Ovary (tissue), 9 donors: ENCODE results near the gene ARMH3. TPM values are rescaled to one million over a fixed set of nuclear protein-coding genes. Genes with fewer than 3 reads are reported as not detected.

ENCODE experiments used
- DNase-seq, 5 donors: peaks; one replicate each; pipeline ENCODE4 v3.0.0-alpha.2; 2019 to 2020
- H3K27ac ChIP-seq, 2 donors: fragments of 200-600 bp; one replicate each; pipeline versions ENCODE4 v1.5.1 to v1.8.0; 2019 to 2022
- H3K27me3 ChIP-seq: fragments of 200-600 bp; one replicate; pipeline ENCODE4 v1.8.0; 2022
- H3K36me3 ChIP-seq: fragments of 200-600 bp; sonication (generic); one replicate; pipeline ENCODE4 v1.5.1; 2019
- H3K4me1 ChIP-seq: one replicate; pipeline ENCODE4 v1.8.1; 2013; ENCODE audit warnings: mild to moderate bottlenecking, moderate library complexity; ENCODE audit not compliant: insufficient read depth
- H3K4me3 ChIP-seq: fragments of 200-600 bp; sonication (generic); one replicate; pipeline ENCODE4 v1.5.1; 2017
- H3K9me3 ChIP-seq, 2 donors: fragments of 200-600 bp in 1 of 2; sonication (generic) in 1 of 2; one replicate each; pipeline versions ENCODE4 v1.5.1 to v1.8.1; 2013 to 2019; ENCODE audit warnings: mild to moderate bottlenecking in 1 of 2, moderate library complexity in 1 of 2
- EP300 ChIP-seq: sonication (generic); formaldehyde crosslinking; IDR thresholded peaks from one replicate; pipeline ENCODE4 v1.6.1; 2017; ENCODE audit warnings: antibody characterized with exemption
- POLR2A ChIP-seq: fragments of 450-650 bp; IDR thresholded peaks from one replicate; pipeline ENCODE4 v1.6.1; 2017; ENCODE audit warnings: antibody characterized with exemption, mild to moderate bottlenecking, moderate library complexity
- WGBS, 3 donors: extraction: QIAGEN DNeasy Blood & Tissue Kit in 1 of 3; methylation state at CpG; one replicate each; pipeline versions ENCODE4 v1.1.5 to v1.1.7; 2013 to 2017; 5-methylcytosine and 5-hydroxymethylcytosine counted together
- intact Hi-C, 4 donors: fragments of 100-400 bp; cut with DNase I; formaldehyde crosslinking; loops; one replicate each; pipeline versions ENCODE4 v1.11.0 to v1.15.1; 2022 to 2023
- polyA plus RNA-seq, 2 donors: library from polyadenylated mRNA; stranded (reverse); fragments of 200-250 nt in 1 of 2; fragments of 350-450 nt in 1 of 2; fragmentation: Illumina TruSeq in 1 of 2; extraction: RNeasy Lipid Tissue Mini Kit (QIAGEN cat#74804) in 1 of 2; gene quantifications; one replicate each; pipeline ENCODE4 v1.2.3, GENCODE V29; 2013 to 2014
- total RNA-seq, 7 donors: library from RNA; depleted of rRNA in 2 of 7; stranded (reverse); fragments of >200 nt in 2 of 7; fragmentation: NEBNext Ultra II Directional in 3 of 7; extraction: Animal tissue kit (Norgen Biotek cat#: 25700) in 3 of 7; gene quantifications; one replicate each; pipeline versions ENCODE4 v1.1.0 to v1.2.4, GENCODE V29; 2016 to 2023
- TF ChIP-seq, protein P1 (sequence below), 3 donors: fragments of 450-650 bp in 2 of 3; fragments of 200-600 bp in 1 of 3; IDR thresholded peaks; one replicate each; pipeline versions ENCODE4 v1.5.1 to v1.8.0; 2016 to 2022; ENCODE audit warnings: antibody characterized with exemption in 3 of 3, mild to moderate bottlenecking in 1 of 3
- donor health status: DM: no; HTN: no; CAD: no; lungs with moderate emphysema.
- donor health status: DM: no; HTN: no; CAD: no.
- donor health status: Bipolar disorder and iron deficiency.
- donor health status: DM: yes; HTN: yes; CAD: no.
- donor health status: DM: no; HTN: no; CAD: no.
- donor health status: DM: yes; HTN: yes; CAD: no.

ARMH3 gene
- total and polyA plus RNA-seq, 9 donors, result 9.1 to 24.2 (median 18.1) TPM

DNA sequence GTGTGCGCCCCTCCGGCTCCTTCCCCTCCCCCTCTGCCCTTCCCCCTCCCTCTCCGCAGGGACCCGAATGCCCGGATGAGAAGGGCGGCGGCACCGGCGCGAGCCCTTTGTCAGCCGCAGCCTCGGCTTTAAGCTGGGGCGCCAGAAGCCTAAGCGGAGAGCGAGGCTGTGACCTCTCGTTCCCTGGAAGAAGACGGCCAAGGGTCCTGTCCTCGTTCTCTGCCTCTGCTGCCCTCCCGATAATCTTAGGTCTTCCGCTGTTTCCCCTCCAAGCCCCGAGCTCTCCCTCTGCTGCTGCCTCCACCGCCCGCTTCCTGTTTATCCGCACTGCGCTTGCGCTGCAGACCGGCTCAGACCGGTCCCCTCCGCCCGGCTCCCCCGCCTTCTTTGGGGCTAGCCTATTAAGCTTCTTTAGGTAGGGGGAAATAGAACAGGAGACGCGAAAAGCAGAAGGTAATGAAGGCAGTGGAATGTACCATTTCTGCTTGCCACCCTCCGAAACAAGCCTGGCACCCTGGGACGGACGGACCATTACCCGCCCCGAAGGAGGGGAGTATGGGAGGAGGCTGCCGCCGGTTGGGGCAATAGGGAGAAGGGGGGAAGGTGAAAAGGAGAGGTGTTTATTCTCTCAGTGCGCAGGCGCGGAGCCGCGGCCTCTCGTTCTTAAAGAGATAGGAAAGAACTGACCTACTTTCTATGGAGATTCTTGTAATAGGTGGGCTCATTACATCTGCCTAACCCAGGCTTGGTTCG is 237.7 kb downstream of the ARMH3 start, which contains the start of gene OGA:
Gene OGA, minus strand, starts transcription at position 326 of the 753 bp plus-strand sequence. CDS start 422 bp downstream, outside the sequence.
- TF ChIP-seq, protein P1, sequence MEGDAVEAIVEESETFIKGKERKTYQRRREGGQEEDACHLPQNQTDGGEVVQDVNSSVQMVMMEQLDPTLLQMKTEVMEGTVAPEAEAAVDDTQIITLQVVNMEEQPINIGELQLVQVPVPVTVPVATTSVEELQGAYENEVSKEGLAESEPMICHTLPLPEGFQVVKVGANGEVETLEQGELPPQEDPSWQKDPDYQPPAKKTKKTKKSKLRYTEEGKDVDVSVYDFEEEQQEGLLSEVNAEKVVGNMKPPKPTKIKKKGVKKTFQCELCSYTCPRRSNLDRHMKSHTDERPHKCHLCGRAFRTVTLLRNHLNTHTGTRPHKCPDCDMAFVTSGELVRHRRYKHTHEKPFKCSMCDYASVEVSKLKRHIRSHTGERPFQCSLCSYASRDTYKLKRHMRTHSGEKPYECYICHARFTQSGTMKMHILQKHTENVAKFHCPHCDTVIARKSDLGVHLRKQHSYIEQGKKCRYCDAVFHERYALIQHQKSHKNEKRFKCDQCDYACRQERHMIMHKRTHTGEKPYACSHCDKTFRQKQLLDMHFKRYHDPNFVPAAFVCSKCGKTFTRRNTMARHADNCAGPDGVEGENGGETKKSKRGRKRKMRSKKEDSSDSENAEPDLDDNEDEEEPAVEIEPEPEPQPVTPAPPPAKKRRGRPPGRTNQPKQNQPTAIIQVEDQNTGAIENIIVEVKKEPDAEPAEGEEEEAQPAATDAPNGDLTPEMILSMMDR (IDR thresholded peaks at IDR 0.05), result no peak
- peak; percentile 99 for TF ChIP-seq POLR2A
- H3K36me3 ChIP-seq, result no peaks in the 10 kb centered on the region
- H3K27me3 ChIP-seq, result no peaks in the 10 kb centered on the region
- peak within 1 kb of the TSS; percentile 60 to 82 for H3K27ac ChIP-seq
- peak within 1 kb of the TSS; percentile 82 for H3K4me3 ChIP-seq
- 0 to 1% (median 0%) methylated on average over 45 to 47 of the region's 47 CpGs for WGBS, 3 donors
- intact Hi-C loops, result no loop called here
- DNase-seq, result peak; percentile 97 to 98 (median 98)
- peaks cover 7% of the 10 kb centered on the region for H3K4me1 ChIP-seq
- H3K9me3 ChIP-seq, result no peaks in the 10 kb centered on the region

DNA sequence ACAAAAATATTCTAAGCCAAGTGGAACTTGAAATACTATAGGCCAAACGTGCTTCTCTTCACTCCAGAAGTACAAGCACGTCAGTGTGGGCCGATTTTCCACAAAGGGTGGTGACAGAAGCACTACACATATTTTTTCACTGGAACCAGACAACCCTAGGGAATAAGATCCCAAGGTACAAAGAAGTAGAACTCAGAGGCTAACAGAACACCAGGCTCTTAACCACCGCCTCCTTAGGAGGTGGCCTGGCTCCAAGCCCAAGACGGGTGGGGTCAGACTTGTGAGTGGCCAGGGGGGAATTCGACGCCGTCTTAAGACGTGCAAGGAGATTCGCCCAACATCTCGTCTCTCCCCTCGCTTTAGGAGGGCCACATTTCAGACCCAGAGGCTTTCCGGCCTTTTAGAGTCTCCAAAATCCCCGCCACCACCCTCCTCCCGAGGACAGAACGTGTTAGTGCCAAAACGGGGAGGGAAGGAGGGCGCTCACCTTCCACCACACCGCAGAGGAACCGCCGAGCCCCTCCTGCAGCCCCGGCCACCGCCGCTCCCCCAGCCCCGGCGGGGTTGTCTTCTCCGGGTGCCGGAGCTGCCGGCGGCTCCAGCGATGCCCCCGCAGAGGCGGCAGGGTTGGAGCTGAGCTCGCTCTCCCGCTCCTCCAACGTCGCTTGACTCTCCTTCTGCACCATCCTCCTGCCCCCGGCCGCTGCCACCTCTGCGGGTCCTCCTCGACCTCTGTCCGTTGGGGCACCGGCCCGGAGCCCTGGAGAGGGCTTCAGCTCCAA is 238.4 kb downstream of the ARMH3 start:
- H3K9me3 ChIP-seq, result no peaks in the 10 kb centered on the region
- H3K36me3 ChIP-seq, result no peaks in the 10 kb centered on the region
- H3K27me3 ChIP-seq, result no peaks in the 10 kb centered on the region
- 0 to 1% (median 0%) methylated on average over 36 to 44 of the region's 44 CpGs for WGBS, 3 donors
- peak overlapping the region; percentile 82 for H3K4me3 ChIP-seq
- TF ChIP-seq EP300, result no peak
- peak; percentile 82 to 92 (median 86) for DNase-seq
- peak overlapping the region; percentile 60 to 82 for H3K27ac ChIP-seq
- intact Hi-C loops, result no loop called here
- H3K4me1 ChIP-seq, result peaks cover 8% of the 10 kb centered on the region

DNA sequence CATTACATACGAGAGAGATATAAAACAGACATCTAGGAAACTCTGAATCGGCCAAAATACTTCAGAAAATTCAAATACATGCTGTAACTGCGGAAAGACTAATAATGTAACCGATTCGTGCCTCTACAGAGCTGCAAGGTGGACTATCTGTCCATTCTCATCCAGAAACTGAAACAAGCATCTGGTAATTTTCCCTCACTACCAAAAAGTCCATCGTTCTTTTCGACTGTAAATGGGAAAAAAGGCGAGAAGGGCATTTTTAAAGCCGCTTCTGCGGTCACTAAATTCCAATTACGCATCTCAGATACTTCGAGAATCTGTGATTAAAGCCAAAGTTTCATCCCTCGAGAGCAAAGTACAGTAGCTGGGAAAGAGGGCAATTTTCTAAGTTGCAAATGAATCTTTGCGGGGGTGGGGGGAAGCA is 239.0 kb downstream of the ARMH3 start:
- Histone ChIP-seq H3K36me3 (no peaks in the 10 kb centered on the region), H3K27ac (peak overlapping the region in 1 of 2 donors; percentile 60), H3K4me1 (peaks cover 8% of the 10 kb centered on the region), H3K4me3 (peak overlapping the region; percentile 82), H3K9me3 (no peaks in the 10 kb centered on the region), H3K27me3 (no peaks in the 10 kb centered on the region)
- 0% methylated on average over 14 of the region's 14 CpGs for WGBS, 3 donors
- intact Hi-C loops, result no loop called here
- TF ChIP-seq, protein P1 (IDR thresholded peaks at IDR 0.05), result no peak
- no peak for TF ChIP-seq EP300
- no peak for TF ChIP-seq POLR2A
- no peak for DNase-seq

DNA sequence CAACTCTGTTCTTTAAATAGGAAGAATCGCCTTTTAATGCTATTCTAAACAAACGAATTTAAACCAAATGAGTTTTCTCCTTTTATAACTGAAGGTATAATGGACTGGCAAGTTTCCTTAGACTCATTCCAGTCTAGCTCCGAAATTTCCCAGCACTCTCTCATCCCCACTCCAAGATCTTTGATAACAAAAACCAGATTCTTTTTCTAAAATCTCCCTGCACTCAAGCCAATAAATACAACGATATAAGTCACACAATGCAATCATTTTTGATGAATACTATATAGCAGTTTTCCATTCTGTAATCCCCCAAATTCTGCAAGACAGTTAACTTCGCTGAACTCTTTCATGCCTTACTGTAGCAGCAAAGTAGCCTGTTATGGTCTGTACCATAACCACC is 239.6 kb downstream of the ARMH3 start:
- Histone ChIP-seq H3K36me3 (no peaks in the 10 kb centered on the region), H3K4me1 (peaks cover 8% of the 10 kb centered on the region), H3K27ac (no peak overlapping the region), H3K4me3 (peak overlapping the region; percentile 82), H3K27me3 (no peaks in the 10 kb centered on the region), H3K9me3 (no peaks in the 10 kb centered on the region)
- DNase-seq, result no peak
- TF ChIP-seq, protein P1 (IDR thresholded peaks at IDR 0.05), result no peak
- no peak for TF ChIP-seq POLR2A
- no peak for TF ChIP-seq EP300
- intact Hi-C loops, result no loop called here
- 1 to 2% (median 2%) methylated on average over 5 of the region's 5 CpGs for WGBS, 3 donors
